GM12878 (cell line): Measurements from ENCODE around the gene R3HDM2.

Experiments used
- EGR1 ChIP-seq, 2 experiments: IDR thresholded peaks; 1 replicate in 1 of 2; 2 replicates in 1 of 2; pipeline ENCODE4 v1.6.1; 2011 to 2012; ENCODE audit warnings: low read depth in 2 of 2, low read length in 2 of 2, borderline replicate concordance in 1 of 2, mild to moderate bottlenecking in 1 of 2, moderate library complexity in 1 of 2
- FOXK2 ChIP-seq: fragments of 450-650 bp; IDR thresholded peaks from 2 replicates; pipeline ENCODE4 v1.6.1; 2017; ENCODE audit warnings: mild to moderate bottlenecking, moderate library complexity
- HCFC1 ChIP-seq: fragments of 150-350 bp; IDR thresholded peaks from 2 replicates; pipeline ENCODE4 v1.6.1; 2014; ENCODE audit warnings: low read length
- IRF3 ChIP-seq: fragments of 450-650 bp; IDR thresholded peaks from 2 replicates; pipeline ENCODE4 v1.6.1; 2014; ENCODE audit warnings: mild to moderate bottlenecking
- JUND ChIP-seq: IDR thresholded peaks from 2 replicates; pipeline ENCODE4 v1.6.1; 2012; ENCODE audit warnings: low read depth, mild to moderate bottlenecking, low read length, improper control_type of control experiment, moderate library complexity
- MXI1 ChIP-seq: fragments of 150-350 bp; IDR thresholded peaks from 2 replicates; pipeline ENCODE4 v1.6.1; 2011; ENCODE audit warnings: low read depth, mild to moderate bottlenecking, inconsistent platforms, low read length, improper control_type of control experiment
- MYC ChIP-seq: IDR thresholded peaks from 2 replicates; pipeline ENCODE4 v1.6.1; 2011; ENCODE audit warnings: mild to moderate bottlenecking, low read length, moderate library complexity, inconsistent platforms; ENCODE audit not compliant: insufficient read depth, insufficient replicate concordance, insufficient read length, severe bottlenecking
- SREBF1 ChIP-seq: IDR thresholded peaks from 2 replicates; pipeline ENCODE4 v1.6.1; 2012; ENCODE audit warnings: mild to moderate bottlenecking, low read length
- SUZ12 ChIP-seq: fragments of 200-600 bp; sonication (generic); IDR thresholded peaks from one replicate; pipeline ENCODE4 v1.6.1; 2018; ENCODE audit warnings: antibody characterized with exemption, mild to moderate bottlenecking; ENCODE audit not compliant: unreplicated experiment
- TCF7 ChIP-seq: IDR thresholded peaks from 2 replicates; pipeline ENCODE4 v1.6.1; 2014; ENCODE audit warnings: antibody characterized with exemption, borderline replicate concordance
- ZNF207 ChIP-seq: fragments of 450-650 bp; IDR thresholded peaks from 2 replicates; pipeline ENCODE4 v1.6.1; 2014; ENCODE audit warnings: antibody characterized with exemption, mild to moderate bottlenecking, borderline replicate concordance
- TF ChIP-seq, protein P1 (sequence below), 3 experiments: IDR thresholded peaks in 2 of 3; conservative IDR thresholded peaks in 1 of 3; 2 replicates each; pipeline ENCODE4 v1.5.1; 2011; ENCODE audit warnings: low read depth in 3 of 3, low read length in 3 of 3, mild to moderate bottlenecking in 3 of 3, control low read depth in 2 of 3, moderate library complexity in 2 of 3, inconsistent platforms in 1 of 3, mixed read lengths in 1 of 3; ENCODE audit not compliant: control insufficient read depth in 2 of 3, insufficient read depth in 1 of 3; ENCODE audit errors: extremely low read depth in 1 of 3

- TF ChIP-seq HCFC1 = no peak
- no peak for TF ChIP-seq SREBF1
- no peak for TF ChIP-seq SUZ12
- TF ChIP-seq JUND = no peak
- TF ChIP-seq, protein P1, sequence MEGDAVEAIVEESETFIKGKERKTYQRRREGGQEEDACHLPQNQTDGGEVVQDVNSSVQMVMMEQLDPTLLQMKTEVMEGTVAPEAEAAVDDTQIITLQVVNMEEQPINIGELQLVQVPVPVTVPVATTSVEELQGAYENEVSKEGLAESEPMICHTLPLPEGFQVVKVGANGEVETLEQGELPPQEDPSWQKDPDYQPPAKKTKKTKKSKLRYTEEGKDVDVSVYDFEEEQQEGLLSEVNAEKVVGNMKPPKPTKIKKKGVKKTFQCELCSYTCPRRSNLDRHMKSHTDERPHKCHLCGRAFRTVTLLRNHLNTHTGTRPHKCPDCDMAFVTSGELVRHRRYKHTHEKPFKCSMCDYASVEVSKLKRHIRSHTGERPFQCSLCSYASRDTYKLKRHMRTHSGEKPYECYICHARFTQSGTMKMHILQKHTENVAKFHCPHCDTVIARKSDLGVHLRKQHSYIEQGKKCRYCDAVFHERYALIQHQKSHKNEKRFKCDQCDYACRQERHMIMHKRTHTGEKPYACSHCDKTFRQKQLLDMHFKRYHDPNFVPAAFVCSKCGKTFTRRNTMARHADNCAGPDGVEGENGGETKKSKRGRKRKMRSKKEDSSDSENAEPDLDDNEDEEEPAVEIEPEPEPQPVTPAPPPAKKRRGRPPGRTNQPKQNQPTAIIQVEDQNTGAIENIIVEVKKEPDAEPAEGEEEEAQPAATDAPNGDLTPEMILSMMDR (IDR thresholded peaks at IDR 0.05 in 2 of 3, conservative IDR thresholded peaks at IDR 0.05 in 1 of 3; ENCODE audit: control insufficient read depth in 2 of 3, extremely low read depth in 1 of 3, insufficient read depth in 1 of 3, low read depth in 3 of 3, low read length in 3 of 3) = no peak
- no peak for TF ChIP-seq MYC
- TF ChIP-seq MXI1 = no peak
- TF ChIP-seq IRF3 = no peak
- no peak for TF ChIP-seq TCF7
- TF ChIP-seq EGR1 (IDR thresholded peaks at IDR 0.05; ENCODE audit: borderline replicate concordance in 1 of 2, low read depth in 2 of 2, low read length in 2 of 2) = no peak
- no peak for TF ChIP-seq ZNF207
- no peak for TF ChIP-seq FOXK2
These were observed 222.1 kb downstream of the R3HDM2 start for GRCh38 chr12:57208631-57209282.
